Muscle of leg (tissue), 11 donors: ENCODE data around the gene UBE2L6. TPM values are rescaled to one million over a fixed set of nuclear protein-coding genes. Genes with fewer than 3 reads are reported as not detected.
A peak's percentile ranks its signal among the peaks of the same experiment; 100 is the strongest.

Experiments used
- DNase-seq: peaks from one replicate; pipeline ENCODE4 v3.0.0; 2013
- H3K27ac ChIP-seq: one replicate; pipeline ENCODE4 v1.5.1; 2013; ENCODE audit warnings: mild to moderate bottlenecking, low read length, control low read depth
- H3K27me3 ChIP-seq: one replicate; pipeline ENCODE4 v1.6.1; 2013; ENCODE audit warnings: low read length; ENCODE audit not compliant: control insufficient read depth, insufficient read depth
- H3K36me3 ChIP-seq: one replicate; pipeline ENCODE4 v1.6.1; 2013; ENCODE audit warnings: low read length; ENCODE audit not compliant: control insufficient read depth, insufficient read depth
- H3K4me1 ChIP-seq: one replicate; pipeline ENCODE4 v1.6.1; 2013; ENCODE audit warnings: low read length; ENCODE audit not compliant: control insufficient read depth, insufficient read depth
- H3K4me3 ChIP-seq: one replicate; pipeline ENCODE4 v1.5.1; 2013; ENCODE audit warnings: low read length, control low read depth
- H3K9me3 ChIP-seq: replicated peaks from 2 replicates; pipeline ENCODE4 v1.6.1; 2013; ENCODE audit warnings: low read depth, low read length; ENCODE audit not compliant: control insufficient read depth
- WGBS: methylation state at CpG from one replicate; pipeline ENCODE4 v1.1.5; 2013; ENCODE audit warnings: missing lambda C conversion rate; ENCODE audit not compliant: insufficient coverage; 5-methylcytosine and 5-hydroxymethylcytosine counted together
- polyA plus RNA-seq, 8 donors: library from polyadenylated mRNA; unstranded; fragments of 120-200 nt; gene quantifications; one replicate each; pipeline versions ENCODE4 v1.2.1 to v1.2.3, GENCODE V29; 2013; ENCODE audit warnings: inconsistent platforms in 1 of 8, low replicate concordance in 1 of 8; ENCODE audit not compliant: insufficient read length in 8 of 8, insufficient read depth in 1 of 8
- total RNA-seq: library from RNA; stranded (reverse); fragments of 120-200 nt; gene quantifications from one replicate; pipeline ENCODE4 v1.2.4, GENCODE V29; 2013

Gene UBE2L6
- total and polyA plus RNA-seq, 9 donors, result 18.5 to 25.6 (median 22.5) TPM

DNA sequence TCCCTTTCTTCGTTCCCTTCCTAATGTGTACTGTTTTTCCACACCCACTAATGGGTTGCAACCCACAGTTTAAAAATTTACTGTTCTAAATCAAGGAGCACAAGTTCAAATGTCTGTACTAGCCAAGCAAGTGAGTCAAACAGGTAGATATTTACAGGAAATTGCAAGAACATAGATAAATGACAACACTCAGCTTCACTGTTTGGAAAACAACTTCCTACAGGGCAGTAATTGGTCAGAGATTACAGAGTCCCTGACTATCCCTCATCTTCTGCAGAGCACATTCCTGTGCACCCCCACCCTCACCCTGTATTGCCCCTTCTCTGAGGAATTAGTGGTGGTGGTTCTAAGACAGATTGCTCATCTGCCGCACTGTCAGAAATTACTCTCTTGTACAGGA, 31.9 kb upstream of the UBE2L6 start:
- Histone ChIP-seq H3K4me1 (peaks cover 31% of the 10 kb centered on the region), H3K36me3 (peaks cover 5% of the 10 kb centered on the region), H3K9me3 (no peaks in the 10 kb centered on the region), H3K27me3 (no peaks in the 10 kb centered on the region), H3K4me3 (peak overlapping the region; percentile 51), H3K27ac (peak overlapping the region; percentile 90)
- DNase-seq, result peak; percentile 18
- WGBS, result 29% methylated on average over 1 of the region's 2 CpGs

GRCh38 chr11:57598831-57599155, 31.3 kb upstream of the UBE2L6 start:
- H3K36me3 ChIP-seq, result peaks cover 5% of the 10 kb centered on the region
- DNase-seq, result peak; percentile 53
- H3K9me3 ChIP-seq, result no peaks in the 10 kb centered on the region
- no peaks in the 10 kb centered on the region for H3K27me3 ChIP-seq
- H3K4me1 ChIP-seq, result peaks cover 29% of the 10 kb centered on the region
- 39% methylated on average over 3 of the region's 5 CpGs for WGBS
- H3K4me3 ChIP-seq, result peak overlapping the region; percentile 51
- H3K27ac ChIP-seq, result peak overlapping the region; percentile 90

DNA sequence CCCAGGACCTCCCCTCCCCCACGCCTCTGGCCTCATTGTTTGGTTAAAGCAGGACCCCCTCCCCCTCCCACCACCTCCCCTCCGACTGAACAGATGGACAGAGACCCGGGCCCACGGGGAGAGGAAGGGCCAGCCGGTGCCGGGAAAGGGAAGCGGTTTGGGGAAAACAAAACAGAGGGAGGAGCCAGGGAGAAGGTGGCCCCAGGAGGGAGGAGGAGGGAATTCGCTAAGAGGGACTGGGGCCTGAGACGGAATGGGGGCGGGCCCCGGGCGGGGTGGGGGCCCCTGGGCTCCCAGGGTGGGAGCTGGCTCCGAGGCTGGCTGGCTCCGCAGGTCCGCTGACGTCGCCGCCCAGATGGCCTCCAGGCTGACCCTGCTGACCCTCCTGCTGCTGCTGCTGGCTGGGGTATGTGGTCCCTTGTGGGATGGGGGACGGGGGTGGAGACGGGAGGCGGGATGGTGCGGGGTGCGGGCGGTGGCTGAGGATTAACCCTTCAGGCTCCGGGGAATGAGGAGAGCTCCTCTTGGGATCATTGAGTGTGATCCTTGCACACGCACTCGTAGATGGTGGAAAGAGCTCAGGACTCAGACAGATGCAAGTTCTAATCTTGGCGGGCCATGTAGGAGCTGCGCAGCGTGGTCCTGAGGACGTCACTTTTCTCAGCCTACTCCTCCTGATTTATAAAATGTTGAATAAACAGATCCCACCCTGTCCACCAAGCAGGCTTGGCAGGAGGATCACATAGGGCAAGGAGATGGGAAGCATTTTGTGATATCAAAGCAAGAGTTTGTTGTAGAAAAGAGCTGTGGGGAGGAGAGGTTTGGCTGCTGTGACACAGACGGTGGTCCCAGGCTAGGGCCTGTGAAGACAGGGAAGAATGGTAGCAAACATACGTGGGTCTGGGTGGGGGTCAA, 30.7 kb upstream of the UBE2L6 start:
- DNase-seq, result peak; percentile 95
- peaks cover 29% of the 10 kb centered on the region for H3K4me1 ChIP-seq
- peak overlapping the region; percentile 90 for H3K27ac ChIP-seq
- WGBS, result 0% methylated on average over 20 of the region's 33 CpGs
- H3K4me3 ChIP-seq, result peak overlapping the region; percentile 51
- H3K36me3 ChIP-seq, result peaks cover 5% of the 10 kb centered on the region
- no peaks in the 10 kb centered on the region for H3K27me3 ChIP-seq
- no peaks in the 10 kb centered on the region for H3K9me3 ChIP-seq

DNA sequence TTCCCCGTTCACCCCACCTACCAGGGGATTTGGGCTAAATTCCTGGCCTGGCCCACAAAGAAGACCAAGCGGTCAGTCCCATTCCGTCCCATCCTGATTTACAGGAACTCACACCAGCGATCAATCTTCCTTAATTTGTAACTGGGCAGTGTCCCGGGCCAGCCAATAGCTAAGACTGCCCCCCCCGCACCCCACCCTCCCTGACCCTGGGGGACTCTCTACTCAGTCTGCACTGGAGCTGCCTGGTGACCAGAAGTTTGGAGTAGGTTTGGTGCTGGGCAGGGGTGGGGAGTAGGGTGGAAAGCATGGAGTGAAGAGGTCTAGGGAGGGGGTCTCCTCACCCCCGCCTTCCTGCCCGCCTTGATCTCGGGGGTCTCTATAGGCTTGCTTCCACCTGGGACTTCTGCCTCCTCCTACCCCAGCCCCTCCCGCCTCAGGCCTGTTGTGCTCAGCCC, 30.0 kb upstream of the UBE2L6 start, which contains the start of gene SERPING1:
SERPING1 (plus strand) TSS at position 225 of the 455 bp plus-strand sequence. CDS start 586 bp downstream, outside the sequence.
- Histone ChIP-seq H3K36me3 (peaks cover 5% of the 10 kb centered on the region), H3K4me1 (peaks cover 29% of the 10 kb centered on the region), H3K27ac (peak within 1 kb of the TSS; percentile 90), H3K4me3 (peak within 1 kb of the TSS; percentile 51), H3K9me3 (no peaks in the 10 kb centered on the region), H3K27me3 (no peaks in the 10 kb centered on the region)
- 8% methylated on average over 4 of the region's 10 CpGs for WGBS
- DNase-seq, result peak; percentile 85

- no peak overlapping the region for H3K4me3 ChIP-seq
- peaks cover 29% of the 10 kb centered on the region for H3K4me1 ChIP-seq
- H3K27ac ChIP-seq, result peak overlapping the region; percentile 90
- WGBS, result 67% methylated on average over 2 of the region's 5 CpGs
- no peaks in the 10 kb centered on the region for H3K9me3 ChIP-seq
- DNase-seq, result no peak
- no peaks in the 10 kb centered on the region for H3K27me3 ChIP-seq
- H3K36me3 ChIP-seq, result peaks cover 2% of the 10 kb centered on the region
Measured at GRCh38 chr11:57596266-57596885, 28.9 kb upstream of the UBE2L6 start.

- no peaks in the 10 kb centered on the region for H3K27me3 ChIP-seq
- WGBS, result 100% methylated on average over 2 of the region's 3 CpGs
- no peaks in the 10 kb centered on the region for H3K9me3 ChIP-seq
- H3K36me3 ChIP-seq, result no peaks in the 10 kb centered on the region
- H3K4me1 ChIP-seq, result peaks cover 3% of the 10 kb centered on the region
- no peak overlapping the region for H3K4me3 ChIP-seq
- H3K27ac ChIP-seq, result no peak overlapping the region
- DNase-seq, result no peak
Measured at GRCh38 chr11:57588046-57588710, 20.7 kb upstream of the UBE2L6 start.

DNA sequence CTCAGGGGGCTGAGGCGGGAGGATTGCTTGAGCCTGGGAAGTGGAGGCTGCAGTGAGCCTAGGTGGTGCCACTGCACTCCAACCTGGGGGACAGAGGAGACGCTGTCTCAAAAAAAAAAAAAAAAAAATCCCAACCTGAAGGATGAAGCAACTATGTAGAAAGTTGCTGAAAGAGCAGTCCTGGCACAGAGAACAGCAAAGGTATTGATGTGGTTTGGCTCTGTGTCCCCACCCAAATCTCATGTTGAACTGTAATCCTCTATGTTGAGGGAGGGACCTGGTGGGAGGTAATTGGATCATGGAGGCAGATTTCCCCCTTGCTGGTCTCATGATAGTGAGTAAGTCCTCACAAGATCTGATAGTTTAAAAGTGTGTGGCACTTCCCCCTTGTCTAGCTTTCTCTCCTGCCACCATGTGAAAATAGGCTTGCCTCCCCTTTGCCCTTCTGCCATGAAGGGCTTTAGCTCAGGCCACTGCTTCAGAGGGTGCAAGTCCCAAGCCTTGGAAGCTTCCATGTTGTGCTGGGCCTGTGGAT, 19.3 kb upstream of the UBE2L6 start:
- WGBS, result no CpG with 5 or more reads among the region's 2 CpGs
- no peaks in the 10 kb centered on the region for H3K9me3 ChIP-seq

GRCh38 chr11:57585301-57585700, 17.8 kb upstream of the UBE2L6 start:
- no peaks in the 10 kb centered on the region for H3K9me3 ChIP-seq
- no peaks in the 10 kb centered on the region for H3K36me3 ChIP-seq
- H3K27me3 ChIP-seq, result no peaks in the 10 kb centered on the region
- no peak overlapping the region for H3K27ac ChIP-seq
- H3K4me3 ChIP-seq, result no peak overlapping the region
- H3K4me1 ChIP-seq, result peaks cover 3% of the 10 kb centered on the region
- DNase-seq, result no peak

More for the DNA sequence above, 19.3 kb upstream of the UBE2L6 start:
- H3K36me3 ChIP-seq, result no peaks in the 10 kb centered on the region
- no peak overlapping the region for H3K27ac ChIP-seq
- no peaks in the 10 kb centered on the region for H3K27me3 ChIP-seq
- no peak for DNase-seq
- H3K4me1 ChIP-seq, result peaks cover 3% of the 10 kb centered on the region
- H3K4me3 ChIP-seq, result no peak overlapping the region

DNA sequence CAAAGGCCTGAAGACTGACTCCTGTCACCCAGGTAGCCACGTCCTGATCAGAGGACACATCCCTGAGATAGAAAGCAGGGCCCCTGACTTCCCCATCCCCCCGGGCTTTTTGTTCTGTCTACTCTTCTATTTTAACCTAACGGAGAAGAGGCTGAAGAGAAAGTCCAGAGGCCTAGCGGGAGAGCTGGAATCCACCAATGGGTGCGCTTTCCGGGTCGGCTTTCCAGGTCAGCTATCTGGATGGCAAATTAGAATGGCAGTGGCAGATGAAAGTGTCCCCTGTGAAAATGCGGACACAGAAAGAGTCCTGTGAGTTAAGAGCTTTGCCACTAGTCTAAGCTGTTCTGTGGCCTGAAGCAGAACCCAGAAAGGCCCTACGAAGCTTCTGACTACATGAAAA, 16.9 kb upstream of the UBE2L6 start:
- Histone ChIP-seq H3K9me3 (no peaks in the 10 kb centered on the region), H3K36me3 (no peaks in the 10 kb centered on the region), H3K4me1 (peaks cover 3% of the 10 kb centered on the region), H3K27ac (no peak overlapping the region), H3K27me3 (no peaks in the 10 kb centered on the region), H3K4me3 (no peak overlapping the region)
- WGBS, result 70% methylated on average over 8 of the region's 9 CpGs
- DNase-seq, result no peak

DNA sequence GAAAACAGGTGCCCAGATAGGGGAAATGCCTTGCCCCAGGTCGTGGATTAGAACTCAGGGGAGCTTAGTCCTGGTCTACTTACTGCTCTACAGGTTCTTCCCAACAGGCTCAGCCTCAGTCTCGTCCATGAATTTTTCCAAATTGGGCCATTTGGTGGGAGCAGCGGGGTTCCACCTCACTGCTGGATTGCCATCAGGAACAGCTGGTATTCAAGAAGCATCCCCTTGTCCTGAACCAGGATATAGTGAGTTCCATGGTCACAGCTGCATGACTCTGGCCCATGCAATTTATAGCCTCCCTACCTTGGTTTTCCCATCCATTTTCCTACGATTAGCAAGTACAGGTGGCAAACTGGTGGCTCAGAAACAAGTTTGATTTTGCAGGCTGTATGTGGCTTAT, 6.6 kb upstream of the UBE2L6 start:
- H3K4me1 ChIP-seq, result no peaks in the 10 kb centered on the region
- no peaks in the 10 kb centered on the region for H3K9me3 ChIP-seq
- H3K4me3 ChIP-seq, result no peak overlapping the region
- WGBS, result 28% methylated on average over 3 of the region's 4 CpGs
- DNase-seq, result no peak
- peaks cover 4% of the 10 kb centered on the region for H3K27me3 ChIP-seq
- no peaks in the 10 kb centered on the region for H3K36me3 ChIP-seq
- no peak overlapping the region for H3K27ac ChIP-seq
